A673 (cell line): ENCODE measurements around the gene ZACN. TPM values are rescaled to one million over a fixed set of nuclear protein-coding genes. Genes with fewer than 3 reads are reported as not detected.

ENCODE experiments used
- BruUV-seq: library from RNA; stranded (reverse); fragments of 400-500 nt; replicated peaks from 2 replicates; lab custom pipeline; 2021; lab: Mats Ljungman, UMichigan
- CTCF ChIA-PET: fragments of 300-600 bp; sonication (Branson Sonifier 250); formaldehyde crosslinking; loops from one replicate; lab custom pipeline; 2022; ENCODE audit warnings: antibody characterized with exemption; lab: Charles Lee
- POLR2A ChIA-PET: fragments of 300-600 bp; sonication (Branson Sonifier 250); formaldehyde crosslinking; loops from one replicate; lab custom pipeline; 2022; ENCODE audit warnings: antibody characterized with exemption; ENCODE audit not compliant: low non-redundant PET; lab: Charles Lee
- DNase-seq: peaks from one replicate; pipeline ENCODE4 v3.0.0-alpha.2; 2015; ENCODE audit warnings: low spot score
- H3K27ac ChIP-seq: fragments of 200-600 bp; sonication (generic); 2 replicates; pipeline ENCODE4 v1.5.1; 2016; ENCODE audit warnings: mixed run types, low read depth, mild to moderate bottlenecking, mixed read lengths, antibody characterized with exemption, low read length; ENCODE audit not compliant: poor library complexity, severe bottlenecking
- H3K27me3 ChIP-seq: fragments of 200-600 bp; sonication (generic); replicated peaks from 2 replicates; pipeline ENCODE4 v1.6.1; 2017; ENCODE audit warnings: mixed run types, low read depth, mild to moderate bottlenecking, mixed read lengths, antibody characterized with exemption, low read length; ENCODE audit not compliant: insufficient read depth, poor library complexity
- H3K36me3 ChIP-seq: fragments of 200-600 bp; sonication (generic); 2 replicates; pipeline ENCODE4 v1.6.1; 2016; ENCODE audit warnings: mixed run types, mild to moderate bottlenecking, mixed read lengths, antibody characterized with exemption, low read length; ENCODE audit not compliant: insufficient read depth, poor library complexity, severe bottlenecking
- H3K4me1 ChIP-seq: fragments of 200-600 bp; sonication (generic); 2 replicates; pipeline ENCODE4 v1.6.1; 2017; ENCODE audit warnings: mixed run types, mild to moderate bottlenecking, mixed read lengths, antibody characterized with exemption, low read length; ENCODE audit not compliant: insufficient read depth, poor library complexity, severe bottlenecking
- H3K4me3 ChIP-seq: fragments of 200-600 bp; sonication (generic); 2 replicates; pipeline ENCODE4 v1.5.1; 2016; ENCODE audit warnings: low read depth, mixed run types, mild to moderate bottlenecking, mixed read lengths, low read length; ENCODE audit not compliant: poor library complexity, severe bottlenecking
- H3K9me3 ChIP-seq: fragments of 200-600 bp; sonication (generic); 2 replicates; pipeline ENCODE4 v1.6.1; 2016; ENCODE audit warnings: mixed run types, low read depth, mild to moderate bottlenecking, mixed read lengths, antibody characterized with exemption, low read length; ENCODE audit not compliant: poor library complexity, severe bottlenecking
- CTCF ChIP-seq: fragments of 300-800, 200-600 bp; sonication (generic); conservative IDR thresholded peaks from 2 replicates; pipeline ENCODE4 v1.5.1; 2017; ENCODE audit warnings: low read depth, mild to moderate bottlenecking, antibody characterized with exemption, low read length, moderate library complexity, mixed read lengths
- EZH2 ChIP-seq: fragments of 200-600 bp; sonication (generic); IDR thresholded peaks from 2 replicates; pipeline ENCODE4 v1.6.1; 2017; ENCODE audit warnings: borderline replicate concordance, low read depth, mild to moderate bottlenecking, mixed read lengths, antibody characterized with exemption, low read length; ENCODE audit not compliant: poor library complexity, severe bottlenecking
- intact Hi-C: fragments of 100-400 bp; cut with micrococcal nuclease; formaldehyde crosslinking; loops from one replicate; pipeline ENCODE4 v1.10.0; 2022; ENCODE audit not compliant: unreplicated experiment
- total RNA-seq: library from RNA; stranded (reverse); gene quantifications from 2 replicates; pipeline ENCODE4 v1.2.3, GENCODE V29; 2021

Gene ZACN
- total RNA-seq, 1 experiment from 2014 or later: not detected

DNA sequence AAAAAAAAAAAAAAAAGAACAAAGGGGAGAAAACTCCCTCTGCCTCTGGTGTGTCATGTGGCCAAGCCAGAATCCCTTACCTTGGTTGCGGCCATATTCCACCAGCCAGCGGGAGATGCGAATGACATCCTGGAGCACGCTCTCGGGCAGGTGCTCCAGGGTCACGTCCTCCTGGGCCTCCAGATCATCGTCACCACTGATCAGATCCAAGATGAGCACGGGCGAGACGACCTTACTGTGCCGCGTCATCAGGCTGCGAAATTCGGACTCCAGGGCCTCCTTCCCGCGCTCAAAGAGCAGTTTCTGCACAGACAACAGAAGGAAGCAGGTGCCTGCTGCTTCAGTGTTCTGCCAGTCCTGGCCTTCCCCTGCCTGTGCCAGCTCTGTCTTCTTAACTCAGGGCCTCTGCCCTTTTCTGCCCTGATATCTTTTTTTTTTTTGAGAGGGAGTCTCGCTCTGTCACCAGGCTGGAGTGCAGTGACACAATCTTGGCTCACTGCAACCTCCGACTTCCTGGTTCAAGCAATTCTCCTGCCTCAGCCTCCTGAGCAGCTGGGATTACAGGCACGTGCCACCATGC, 18.8 kb downstream of the ZACN start:
- Histone ChIP-seq H3K9me3 (no peaks in the 10 kb centered on the region), H3K4me1 (peaks cover 8% of the 10 kb centered on the region), H3K36me3 (peaks cover 59% of the 10 kb centered on the region), H3K27ac (no peak overlapping the region), H3K27me3 (no peaks in the 10 kb centered on the region), H3K4me3 (no peak overlapping the region)
- DNase-seq: no peak
- TF ChIP-seq CTCF (no peak), EZH2 (no peak)
- ChIA-PET CTCF (no interaction called here), POLR2A (no interaction called here)
- BruUV-seq: no TSS peak
- intact Hi-C loops: no loop called here

GRCh38 chr17:76102944-76103273, 23.9 kb downstream of the ZACN start:
- TSS peak; percentile 49 for BruUV-seq
- Histone ChIP-seq H3K27me3 (no peaks in the 10 kb centered on the region), H3K27ac (peak overlapping the region; percentile 85), H3K9me3 (no peaks in the 10 kb centered on the region), H3K4me1 (peaks cover 10% of the 10 kb centered on the region), H3K4me3 (peak overlapping the region; percentile 93), H3K36me3 (peaks cover 21% of the 10 kb centered on the region)
- no peak for DNase-seq
- TF ChIP-seq EZH2 (no peak), CTCF (no peak)
- intact Hi-C loops: loop anchor here (1.0 kb wide), 1 partner anchor 124 kb away; the partner anchor contains the start of genes ACOX1 and TEN1
- CTCF ChIA-PET: interaction anchor here (0.6 kb wide), 1 partner anchor 308 kb away, joined by 3 read pairs; no protein-coding TSS in a partner anchor
- POLR2A ChIA-PET: no interaction called here

- BruUV-seq: no TSS peak
- Histone ChIP-seq H3K9me3 (no peaks in the 10 kb centered on the region), H3K27me3 (no peaks in the 10 kb centered on the region), H3K4me1 (peaks cover 10% of the 10 kb centered on the region), H3K4me3 (peak within 1 kb of the TSS; percentile 93), H3K27ac (peak within 1 kb of the TSS; percentile 85), H3K36me3 (peaks cover 20% of the 10 kb centered on the region)
- ChIA-PET CTCF (interaction anchor here (0.6 kb wide), 1 partner anchor 40 kb away, joined by 4 read pairs; no protein-coding TSS in a partner anchor), POLR2A (no interaction called here)
- DNase-seq: peak; percentile 96
- TF ChIP-seq CTCF (no peak), EZH2 (no peak)
- intact Hi-C loops: loop anchor here (1.0 kb wide), 1 partner anchor 124 kb away; the partner anchor contains the start of genes ACOX1 and TEN1
These were observed 24.5 kb downstream of the ZACN start, which contains the start of gene EXOC7 for GRCh38 chr17:76103274-76104139. TSS of gene EXOC7 (minus strand) at chr17:76103787. CDS start at chr17:76103692, 95 bp downstream.
